HG02852 (cell line): ENCODE results near the gene ACTG2.

Source experiments
- ATAC-seq: cut with Tn5 transposase; IDR thresholded peaks from one replicate; pipeline ENCODE4 v1.9.1; 2021; ENCODE audit warnings: mild to moderate bottlenecking, moderate library complexity; ENCODE audit not compliant: unreplicated experiment

ACTG2 gene

GRCh38 chr2:73963385-73964120, 70.7 kb downstream of the ACTG2 start:
- ATAC-seq, result peak; percentile 82

- ATAC-seq, result peak; percentile 6
Observed at GRCh38 chr2:73964223-73964622, 71.4 kb downstream of the ACTG2 start.

GRCh38 chr2:73965053-73965452, 72.2 kb downstream of the ACTG2 start:
- ATAC-seq, result no peak

GRCh38 chr2:73968357-73968937, 75.6 kb downstream of the ACTG2 start:
- ATAC-seq, result no peak

GRCh38 chr2:73969356-73969755, 76.5 kb downstream of the ACTG2 start:
- no peak for ATAC-seq
